ENCODE results near the gene THAP9.
A peak's percentile ranks its signal among the peaks of the same experiment; 100 is the strongest.

- TF ChIP-seq EZH2 (IDR thresholded peaks at IDR 0.05; ENCODE audit: borderline replicate concordance, insufficient read depth, low read length, poor library complexity, severe bottlenecking) (no peak), CTCF (IDR thresholded peaks at IDR 0.05; ENCODE audit: poor library complexity, severe bottlenecking) (peak; percentile 39), EP300 (conservative IDR thresholded peaks at IDR 0.05; ENCODE audit: poor library complexity, severe bottlenecking) (no peak), POLR2AphosphoS5 (IDR thresholded peaks at IDR 0.05) (no peak)
Measured at GRCh38 chr4:82898322-82899243, 2.0 kb upstream of the THAP9 start.
